ENCODE data around the gene ABHD3. TPM values are rescaled to one million over a fixed set of nuclear protein-coding genes. Genes with fewer than 3 reads are reported as not detected.

ABHD3 gene
- total and polyA plus RNA-seq, 4 donors, result 10.2 to 26.0 (median 24.3) TPM

Small RNA genes lying within 50 kb of the gene (small RNA-seq; reads per million reads assigned to genes)
- not detected for gene MIR320C1 (ENCODE audit: low replicate concordance)
- not detected for gene RF00019 (ENCODE audit: low replicate concordance)
- gene RF01241 (ENCODE audit: low replicate concordance), result not detected

Other genes starting within 250 kb of the ABHD3 start
- 10 to 100 TPM; 24.4 to 26.9 TPM for gene ESCO1, start 104.1 kb downstream of the ABHD3 start, total RNA-seq
- gene ESCO1, start 104.1 kb downstream of the ABHD3 start, polyA plus RNA-seq (ENCODE audit: insufficient read length in 2 of 2), result 10 to 100 TPM; 12.1 to 15.7 TPM
- gene SNRPD1, start 92.5 kb downstream of the ABHD3 start, total RNA-seq, result 10 to 100 TPM; 16.1 to 65.4 TPM
- gene SNRPD1, start 92.5 kb downstream of the ABHD3 start, polyA plus RNA-seq (ENCODE audit: insufficient read length in 2 of 2), result 100 to 1,000 TPM; 109 to 110 TPM
- 10 to 100 TPM; 71.2 to 87.7 TPM for gene MIB1, start 36.0 kb upstream of the ABHD3 start, total RNA-seq
- gene MIB1, start 36.0 kb upstream of the ABHD3 start, polyA plus RNA-seq (ENCODE audit: insufficient read length in 2 of 2), result 10 to 100 TPM; 29.1 TPM